ENCODE data around the gene PYURF. TPM values are rescaled to one million over a fixed set of nuclear protein-coding genes. Genes with fewer than 3 reads are reported as not detected.

Gene PYURF
- total RNA-seq, 1 experiment from 2014 or later, result 46.6 TPM

GRCh38 chr4:88497859-88498409 lies 25.6 kb downstream of the PYURF start:
- H3K9me3 ChIP-seq, result no peaks in the 10 kb centered on the region
- TF ChIP-seq CTCF (IDR thresholded peaks at IDR 0.05; ENCODE audit: insufficient read depth in 1 of 2, low read depth in 1 of 2, low read length in 1 of 2, severe bottlenecking in 1 of 2, unreplicated experiment in 1 of 2), result no peak
- BruUV-seq (replicated peaks), result no TSS peak
- H3K36me3 Mint-ChIP-seq (ENCODE audit: insufficient read depth, unreplicated experiment), result no peaks in the 10 kb centered on the region
- no peak for DNase-seq
- H3K4me3 Mint-ChIP-seq (ENCODE audit: unreplicated experiment), result no peak overlapping the region
- POLR2A ChIA-PET, result no interaction called here
- intact Hi-C loops (cut with micrococcal nuclease; ENCODE audit: unreplicated experiment), result no loop called here
- no peaks in the 10 kb centered on the region for H3K4me1 Mint-ChIP-seq (ENCODE audit: low read depth, unreplicated experiment)
- H3K27me3 Mint-ChIP-seq (ENCODE audit: insufficient read depth, unreplicated experiment), result no peaks in the 10 kb centered on the region
- H3K27me3 ChIP-seq (replicated peaks; ENCODE audit: control insufficient read depth, insufficient read depth, low read length), result no peaks in the 10 kb centered on the region
- no peaks in the 10 kb centered on the region for H3K36me3 ChIP-seq (ENCODE audit: control insufficient read depth, insufficient read depth, low read length)
- no peaks in the 10 kb centered on the region for H3K4me1 ChIP-seq
- no peaks in the 10 kb centered on the region for H3K9me3 Mint-ChIP-seq (ENCODE audit: unreplicated experiment)
- no peak overlapping the region for H3K27ac Mint-ChIP-seq (ENCODE audit: unreplicated experiment)
- no peak overlapping the region for H3K4me3 ChIP-seq (ENCODE audit: low read depth, low read length)
- CTCF ChIA-PET, result no interaction called here

- Histone ChIP-seq H3K4me3 (ENCODE audit: low read depth, low read length) (no peak overlapping the region), H3K27me3 (replicated peaks; ENCODE audit: control insufficient read depth, insufficient read depth, low read length) (no peaks in the 10 kb centered on the region), H3K36me3 (ENCODE audit: control insufficient read depth, insufficient read depth, low read length) (no peaks in the 10 kb centered on the region), H3K4me1 (no peaks in the 10 kb centered on the region), H3K9me3 (no peaks in the 10 kb centered on the region)
- POLR2A ChIA-PET, result no interaction called here
- Mint-ChIP-seq H3K4me3 (ENCODE audit: unreplicated experiment) (no peak overlapping the region), H3K27ac (ENCODE audit: unreplicated experiment) (no peak overlapping the region), H3K4me1 (ENCODE audit: low read depth, unreplicated experiment) (no peaks in the 10 kb centered on the region), H3K9me3 (ENCODE audit: unreplicated experiment) (no peaks in the 10 kb centered on the region), H3K36me3 (ENCODE audit: insufficient read depth, unreplicated experiment) (no peaks in the 10 kb centered on the region), H3K27me3 (ENCODE audit: insufficient read depth, unreplicated experiment) (no peaks in the 10 kb centered on the region)
- intact Hi-C loops (cut with micrococcal nuclease; ENCODE audit: unreplicated experiment), result no loop called here
- no peak for TF ChIP-seq CTCF (IDR thresholded peaks at IDR 0.05; ENCODE audit: insufficient read depth in 1 of 2, low read depth in 1 of 2, low read length in 1 of 2, severe bottlenecking in 1 of 2, unreplicated experiment in 1 of 2)
- no peak for DNase-seq
- CTCF ChIA-PET, result no interaction called here
- BruUV-seq (replicated peaks), result no TSS peak
These were observed 34.3 kb downstream of the PYURF start for GRCh38 chr4:88489100-88489761.

- no peak for TF ChIP-seq CTCF (IDR thresholded peaks at IDR 0.05; ENCODE audit: insufficient read depth in 1 of 2, low read depth in 1 of 2, low read length in 1 of 2, severe bottlenecking in 1 of 2, unreplicated experiment in 1 of 2)
- Mint-ChIP-seq H3K36me3 (ENCODE audit: insufficient read depth, unreplicated experiment) (no peaks in the 10 kb centered on the region), H3K27me3 (ENCODE audit: insufficient read depth, unreplicated experiment) (no peaks in the 10 kb centered on the region), H3K27ac (ENCODE audit: unreplicated experiment) (no peak overlapping the region), H3K9me3 (ENCODE audit: unreplicated experiment) (no peaks in the 10 kb centered on the region), H3K4me3 (ENCODE audit: unreplicated experiment) (no peak overlapping the region), H3K4me1 (ENCODE audit: low read depth, unreplicated experiment) (no peaks in the 10 kb centered on the region)
- Histone ChIP-seq H3K27me3 (replicated peaks; ENCODE audit: control insufficient read depth, insufficient read depth, low read length) (no peaks in the 10 kb centered on the region), H3K9me3 (no peaks in the 10 kb centered on the region), H3K4me3 (ENCODE audit: low read depth, low read length) (no peak overlapping the region), H3K4me1 (peaks cover 4% of the 10 kb centered on the region; the same call in 1 of the 2 replicates), H3K36me3 (ENCODE audit: control insufficient read depth, insufficient read depth, low read length) (no peaks in the 10 kb centered on the region)
- POLR2A ChIA-PET, result no interaction called here
- BruUV-seq (replicated peaks), result no TSS peak
- CTCF ChIA-PET, result no interaction called here
- intact Hi-C loops (cut with micrococcal nuclease; ENCODE audit: unreplicated experiment), result no loop called here
- DNase-seq, result no peak
These were observed 42.0 kb downstream of the PYURF start for GRCh38 chr4:88481537-88481936.
